Breast epithelium (tissue), 3 donors: Measurements from ENCODE around the gene KRTAP5-5.

Source experiments
- CTCF ChIP-seq, 3 donors: fragments of 450-650 bp; IDR thresholded peaks; one replicate each; pipeline ENCODE4 v1.5.1; 2016 to 2017; ENCODE audit warnings: antibody characterized with exemption in 3 of 3, mild to moderate bottlenecking in 3 of 3, moderate library complexity in 3 of 3
- POLR2A ChIP-seq: fragments of 450-650 bp; IDR thresholded peaks from one replicate; pipeline ENCODE4 v1.6.1; 2016; ENCODE audit warnings: antibody characterized with exemption, mild to moderate bottlenecking, moderate library complexity
- POLR2AphosphoS5 ChIP-seq, 3 donors: sonication (generic); formaldehyde crosslinking; IDR thresholded peaks; one replicate each; pipeline ENCODE4 v1.6.1; 2017; ENCODE audit warnings: antibody characterized with exemption in 3 of 3

GRCh38 chr11:1665313-1665712, 35.7 kb downstream of the KRTAP5-5 start:
- TF ChIP-seq CTCF (IDR thresholded peaks at IDR 0.05) (no peak), POLR2AphosphoS5 (IDR thresholded peaks at IDR 0.05) (no peak), POLR2A (no peak)
